GM18517 (cell line): ENCODE measurements around the gene FOXM1.

ENCODE experiments used
- ATAC-seq: cut with Tn5 transposase; IDR thresholded peaks from one replicate; pipeline ENCODE4 v1.9.1; 2021; ENCODE audit warnings: mild to moderate bottlenecking, moderate library complexity; ENCODE audit not compliant: unreplicated experiment

Gene FOXM1

DNA sequence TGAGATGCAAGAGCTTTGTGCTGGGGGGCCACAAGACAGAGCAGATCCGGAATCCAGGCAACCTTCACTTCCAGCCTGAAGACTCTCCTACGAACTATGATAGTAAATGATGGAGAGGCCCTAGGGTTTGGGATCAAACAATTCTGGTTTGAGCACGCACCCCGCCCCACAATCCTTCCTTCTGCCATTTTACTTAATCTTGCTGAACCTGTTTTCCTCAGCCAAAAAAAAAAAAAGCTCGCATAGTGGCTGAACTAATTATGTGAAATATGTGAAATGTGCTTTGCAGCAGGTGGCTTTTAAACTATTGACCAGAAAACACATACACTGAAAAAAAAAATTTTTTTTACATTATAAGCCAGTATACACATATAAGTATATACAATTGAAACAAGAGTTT lies 65.2 kb downstream of the FOXM1 start:
- no peak for ATAC-seq
